Left lung (tissue), 10 donors: ENCODE data around the gene GPR141. TPM values are rescaled to one million over a fixed set of nuclear protein-coding genes. Genes with fewer than 3 reads are reported as not detected.

Experiments
- ATAC-seq: fragments of 200-7000 bp; cut with Tn5 transposase; one replicate; pipeline ENCODE4 v1.9.1; 2020; ENCODE audit warnings: moderate library complexity
- DNase-seq, 4 donors: peaks; one replicate each; pipeline ENCODE4 v3.0.0-alpha.2; 2013 to 2020
- H3K27ac ChIP-seq, 2 donors: fragments of 200-600 bp; sonication (generic) in 1 of 2; one replicate each; pipeline versions ENCODE4 v1.5.0 to v1.8.0; 2020 to 2021
- H3K27me3 ChIP-seq, 2 donors: fragments of 200-600 bp; sonication (generic) in 1 of 2; one replicate each; pipeline versions ENCODE4 v1.5.0 to v1.8.0; 2020 to 2021
- H3K36me3 ChIP-seq, 2 donors: fragments of 200-600 bp; sonication (generic) in 1 of 2; one replicate each; pipeline versions ENCODE4 v1.5.0 to v1.8.0; 2020 to 2021
- H3K4me1 ChIP-seq, 2 donors: fragments of 200-600 bp; one replicate each; pipeline ENCODE4 v1.8.0; 2021
- H3K4me3 ChIP-seq, 2 donors: fragments of 200-600 bp; sonication (generic) in 1 of 2; one replicate each; pipeline versions ENCODE4 v1.5.0 to v1.8.0; 2020 to 2021; ENCODE audit warnings: mild to moderate bottlenecking in 1 of 2
- H3K9me3 ChIP-seq, 2 donors: fragments of 200-600 bp; sonication (generic) in 1 of 2; one replicate each; pipeline versions ENCODE4 v1.5.0 to v1.8.0; 2020 to 2021
- CTCF ChIP-seq, 2 donors: fragments of 200-600 bp; sonication (generic) in 1 of 2; IDR thresholded peaks; one replicate each; pipeline versions ENCODE4 v1.5.0 to v1.8.0; 2021; ENCODE audit warnings: antibody characterized with exemption in 2 of 2
- intact Hi-C, 2 donors: fragments of 100-400 bp; cut with DNase I; formaldehyde crosslinking; loops; one replicate each; pipeline versions ENCODE4 v1.11.2 to v1.14.2; 2022
- polyA plus RNA-seq, 6 donors: library from polyadenylated mRNA; unstranded; fragments of 120-200 nt; gene quantifications; one replicate each; pipeline ENCODE4 v1.2.1, GENCODE V29; 2013; ENCODE audit not compliant: insufficient read length in 6 of 6
- total RNA-seq, 2 donors: library from RNA; stranded (reverse); fragmentation: NEBNext Ultra II Directional; extraction: Animal tissue kit (Norgen Biotek cat#: 25700); gene quantifications; one replicate each; pipeline ENCODE4 v1.2.1, GENCODE V29; 2021
- donor health status: DM: no; HTN: yes; CAD: no.
- donor health status: DM: no; HTN: no; CAD: no.

The GPR141 gene
- total and polyA plus RNA-seq, 8 donors: 0.74 to 8.6 (median 1.3) TPM

DNA sequence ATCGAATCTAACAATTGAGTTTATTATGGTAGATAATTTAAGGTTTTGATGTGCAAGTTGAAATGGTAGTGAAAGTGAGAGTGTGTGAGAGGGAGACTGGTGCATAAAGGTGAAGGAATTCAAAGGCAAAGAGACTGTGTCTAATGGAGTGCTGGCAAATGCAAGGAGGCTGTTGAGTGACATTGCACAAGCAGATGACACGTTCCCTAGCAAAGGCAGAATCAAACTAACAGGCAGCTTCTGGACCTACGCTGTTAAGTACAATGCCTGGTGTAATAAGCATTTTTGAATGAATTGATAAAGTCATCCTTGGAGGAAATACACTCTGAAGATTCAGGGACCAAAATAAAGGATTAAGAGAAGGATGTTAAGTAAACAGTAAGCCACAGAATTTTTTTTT, 11.7 kb upstream of the GPR141 start:
- ATAC-seq: no peak
- no peak overlapping the region for H3K4me3 ChIP-seq
- no peak for DNase-seq
- intact Hi-C loops: no loop called here
- H3K4me1 ChIP-seq: peaks cover 0 to 52% of the 10 kb centered on the region in 2 donors
- H3K36me3 ChIP-seq: no peaks in the 10 kb centered on the region
- no peak overlapping the region for H3K27ac ChIP-seq
- no peaks in the 10 kb centered on the region for H3K9me3 ChIP-seq
- TF ChIP-seq CTCF (IDR thresholded peaks at IDR 0.05): no peak
- no peaks in the 10 kb centered on the region for H3K27me3 ChIP-seq

- H3K4me1 ChIP-seq: peaks cover 0 to 47% of the 10 kb centered on the region in 2 donors
- no peaks in the 10 kb centered on the region for H3K27me3 ChIP-seq
- ATAC-seq (no peak), DNase-seq (no peak)
- H3K9me3 ChIP-seq: no peaks in the 10 kb centered on the region
- TF ChIP-seq CTCF (IDR thresholded peaks at IDR 0.05): no peak
- intact Hi-C loops: no loop called here
- no peaks in the 10 kb centered on the region for H3K36me3 ChIP-seq
- no peak overlapping the region for H3K4me3 ChIP-seq
- H3K27ac ChIP-seq: no peak overlapping the region
Measured at GRCh38 chr7:37672926-37673325, 10.6 kb upstream of the GPR141 start.

DNA sequence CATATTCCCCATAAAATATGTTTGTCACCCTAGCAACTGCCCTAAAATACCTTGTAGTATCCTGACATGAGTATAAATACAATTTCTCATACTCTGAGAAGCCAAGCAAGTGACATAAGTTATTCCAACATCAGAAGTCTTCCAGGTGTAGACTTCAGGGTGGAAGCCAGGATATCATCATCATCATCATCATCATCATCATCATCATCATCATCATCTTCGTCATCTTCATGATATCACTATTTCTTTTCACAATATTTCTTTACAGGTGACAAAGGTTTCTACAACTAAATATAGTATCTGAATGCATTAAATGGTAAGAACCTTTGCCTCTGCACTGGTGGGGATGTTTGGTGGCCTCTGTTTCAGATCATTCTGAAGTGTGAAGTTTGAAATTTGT, 10.0 kb upstream of the GPR141 start:
- Histone ChIP-seq H3K4me1 (peaks cover 0 to 47% of the 10 kb centered on the region in 2 donors), H3K36me3 (no peaks in the 10 kb centered on the region), H3K4me3 (no peak overlapping the region), H3K27ac (peak overlapping the region in 1 of 2 donors; percentile 86), H3K9me3 (no peaks in the 10 kb centered on the region), H3K27me3 (no peaks in the 10 kb centered on the region)
- ATAC-seq (no peak), DNase-seq (no peak)
- intact Hi-C loops: no loop called here
- TF ChIP-seq CTCF (IDR thresholded peaks at IDR 0.05): no peak

- ATAC-seq (peak; percentile 63), DNase-seq (no peak)
- Histone ChIP-seq H3K4me3 (no peak overlapping the region), H3K4me1 (peaks cover 0 to 47% of the 10 kb centered on the region in 2 donors), H3K9me3 (no peaks in the 10 kb centered on the region), H3K27me3 (no peaks in the 10 kb centered on the region), H3K27ac (peak overlapping the region in 1 of 2 donors; percentile 86), H3K36me3 (no peaks in the 10 kb centered on the region)
- intact Hi-C loops: no loop called here
- TF ChIP-seq CTCF (IDR thresholded peaks at IDR 0.05): no peak
Measured at GRCh38 chr7:37674531-37674930, 9.0 kb upstream of the GPR141 start.

DNA sequence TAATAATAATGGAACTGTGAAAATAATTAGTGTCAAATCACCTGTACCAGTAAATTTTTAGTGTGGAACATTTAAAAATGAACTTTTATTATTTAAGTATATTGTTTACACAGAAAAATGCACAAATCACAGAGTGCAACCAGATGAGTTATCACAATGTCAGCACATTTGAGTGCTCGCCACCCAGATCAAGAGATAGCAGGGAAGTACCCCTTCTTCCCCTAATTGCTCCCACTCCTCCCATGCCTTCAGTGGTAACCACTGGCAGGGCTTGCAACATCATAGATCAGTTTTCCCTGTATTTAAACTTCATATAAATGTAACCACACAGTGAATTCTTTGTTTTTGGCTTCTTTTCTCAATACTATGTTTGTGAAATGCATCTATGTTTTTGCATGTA, 7.8 kb upstream of the GPR141 start:
- H3K36me3 ChIP-seq: no peaks in the 10 kb centered on the region
- no peaks in the 10 kb centered on the region for H3K27me3 ChIP-seq
- H3K4me1 ChIP-seq: peaks cover 0 to 47% of the 10 kb centered on the region in 2 donors
- ATAC-seq (no peak), DNase-seq (no peak)
- H3K9me3 ChIP-seq: no peaks in the 10 kb centered on the region
- no peak overlapping the region for H3K4me3 ChIP-seq
- no peak for TF ChIP-seq CTCF (IDR thresholded peaks at IDR 0.05)
- H3K27ac ChIP-seq: peak overlapping the region in 1 of 2 donors; percentile 86
- intact Hi-C loops: no loop called here
